SH-SY5Y (cell line): Measurements from ENCODE around the gene CCDC9.

Experiments used
- GATA2 ChIP-seq: IDR thresholded peaks from 2 replicates; pipeline ENCODE4 v1.6.1; 2011; ENCODE audit warnings: mild to moderate bottlenecking, low read depth, low read length
- GATA3 ChIP-seq: IDR thresholded peaks from 2 replicates; pipeline ENCODE4 v1.6.1; 2011; ENCODE audit warnings: low read depth, mild to moderate bottlenecking, low read length, moderate library complexity

DNA sequence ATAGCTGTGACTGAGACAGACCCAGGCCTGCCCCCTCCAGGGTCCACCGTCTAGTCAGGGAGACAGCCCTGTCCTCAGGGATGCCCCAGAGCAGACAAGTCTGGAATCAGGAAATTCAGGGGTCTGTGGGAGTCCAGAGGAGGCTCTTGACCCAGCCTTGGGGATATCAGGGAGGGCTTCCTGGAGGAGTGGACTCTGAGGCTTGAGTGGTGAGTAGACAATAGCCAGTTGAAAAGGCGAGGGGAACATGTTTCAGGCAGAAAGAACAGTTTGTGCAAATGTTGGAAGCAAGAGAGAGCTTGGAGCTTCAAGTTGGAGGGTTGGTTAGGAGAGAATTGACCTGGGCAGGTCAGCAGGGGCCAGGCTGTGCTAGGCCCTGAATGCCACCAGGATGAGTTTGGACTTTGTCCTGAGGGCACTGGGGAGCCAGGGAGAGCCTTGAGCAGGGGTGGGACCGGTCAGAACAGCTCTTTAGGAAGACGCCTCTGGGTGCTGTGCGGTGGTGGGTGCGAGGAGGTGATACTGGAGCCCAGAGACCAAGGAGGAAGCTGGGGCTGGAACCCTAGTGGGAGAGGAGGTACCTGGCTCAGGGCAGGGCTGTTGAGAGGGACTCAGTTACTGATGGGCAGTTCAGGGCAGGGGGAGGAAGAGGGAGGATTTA, 2.7 kb downstream of the CCDC9 start:
- no peak for TF ChIP-seq GATA2
- no peak for TF ChIP-seq GATA3
